ENCODE measurements around the gene ANKRD50. TPM values are rescaled to one million over a fixed set of nuclear protein-coding genes. Genes with fewer than 3 reads are reported as not detected.

The ANKRD50 gene
- total and polyA plus RNA-seq, 2 of the 4 experiments (the other 2 are of a cell fraction): 8.1 to 35.3 TPM

DNA sequence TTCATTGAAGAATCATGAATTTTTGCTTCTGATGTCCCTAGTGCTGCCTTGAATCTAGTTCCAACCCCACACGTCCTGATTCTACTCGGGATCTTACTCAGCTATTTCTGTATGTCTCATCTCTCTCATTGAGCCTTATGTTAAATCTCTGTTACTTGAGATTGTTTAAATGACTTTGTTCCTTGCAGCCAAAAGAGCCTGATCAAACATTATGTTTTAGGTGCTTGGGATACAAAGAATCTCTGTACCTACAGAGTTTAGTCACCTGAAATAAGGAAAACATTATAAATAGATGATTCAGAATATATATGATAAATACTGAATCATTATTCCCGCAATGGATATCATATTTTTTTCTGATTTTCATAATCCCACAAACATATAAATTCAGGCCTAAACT lies 13.7 kb upstream of the ANKRD50 start:
- in situ Hi-C loops (cut with MboI; ENCODE audit: low sequenced_read_pairs): no loop called here

More for the DNA sequence above, 13.7 kb upstream of the ANKRD50 start:
- H2BK20ac ChIP-seq (ENCODE audit: low read depth, low read length): 0 out of 2 replicates have a peak overlapping the region, but pooled peaks have one; percentile 29
- no CpG with 5 or more reads among the region's 3 CpGs for WGBS, 2 experiments (ENCODE audit: extremely low coverage in 2 of 2, insufficient read length in 1 of 2)
- no peak overlapping the region for H3K4ac ChIP-seq (ENCODE audit: low read depth, low read length)
- H3K56ac ChIP-seq (ENCODE audit: extremely low read depth, insufficient read depth, low read length): no peak overlapping the region
- H3K9ac ChIP-seq (ENCODE audit: low read depth, low read length): no peak overlapping the region
- no peak overlapping the region for H2AFZ ChIP-seq (replicated peaks; ENCODE audit: low read length, poor library complexity)
- no peak overlapping the region for H2BK15ac ChIP-seq (ENCODE audit: low read depth, low read length)
- H2BK120ac ChIP-seq (ENCODE audit: low read depth, low read length): no peak overlapping the region
- peak overlapping the region; percentile 70; the same call in 1 of the 2 replicates for H3K23ac ChIP-seq (ENCODE audit: low read depth, low read length)
- no peaks in the 10 kb centered on the region for H3K79me1 ChIP-seq (ENCODE audit: low read depth in 1 of 2, low read length in 2 of 2)
- H2AK9ac ChIP-seq (replicated peaks; ENCODE audit: low read depth, low read length, poor library complexity): no peak overlapping the region
- ATAC-seq (ENCODE audit: low read depth): no peak
- H3K9me1 ChIP-seq (ENCODE audit: insufficient read depth, low read length): no peaks in the 10 kb centered on the region
- no peak overlapping the region for H4K5ac ChIP-seq (ENCODE audit: low read depth, low read length)
- H4K20me1 ChIP-seq (ENCODE audit: insufficient read depth, low read length): no peaks in the 10 kb centered on the region
- peaks cover 3% of the 10 kb centered on the region for H3K4me1 ChIP-seq (ENCODE audit: control insufficient read depth, insufficient read depth, low read length)
- H3K4me3 ChIP-seq (ENCODE audit: insufficient read depth, low read depth, low read length): no peak overlapping the region
- no peaks in the 10 kb centered on the region for H3K36me3 ChIP-seq (ENCODE audit: control insufficient read depth, insufficient read depth, low read length)
- dilution Hi-C loops (cut with HindIII; ENCODE audit: low sequenced_read_pairs, unreplicated experiment): no loop called here
- H4K8ac ChIP-seq (ENCODE audit: low read depth in 2 of 2, low read length in 2 of 2): no peak overlapping the region
- no peak for TF ChIP-seq RCOR1 (IDR thresholded peaks at IDR 0.05; ENCODE audit: insufficient replicate concordance, low read length)
- no peak for TF ChIP-seq CEBPB (IDR thresholded peaks at IDR 0.05; ENCODE audit: low read depth, low read length)
- no peak for TF ChIP-seq RFX5 (IDR thresholded peaks at IDR 0.05; ENCODE audit: low read depth, low read length)
- no peak overlapping the region for H2AK5ac ChIP-seq (ENCODE audit: low read depth, low read length)
- no peak overlapping the region for H4K91ac ChIP-seq (ENCODE audit: insufficient read depth, low read depth, low read length)
- H3K4me2 ChIP-seq (ENCODE audit: low read depth, low read length): no peak overlapping the region
- H3K27me3 ChIP-seq (ENCODE audit: control insufficient read depth, insufficient read depth, low read length): no peaks in the 10 kb centered on the region
- ChIA-PET POLR2A (ENCODE audit: unreplicated experiment) (no interaction called here), CTCF (no interaction called here)
- no peak overlapping the region for H3K27ac ChIP-seq (ENCODE audit: insufficient read depth, low read length)
- BruUV-seq (replicated peaks): no TSS peak
- no peak overlapping the region for H3K14ac ChIP-seq (replicated peaks; ENCODE audit: low read depth, low read length)
- H3K18ac ChIP-seq (ENCODE audit: low read depth, low read length): no peak overlapping the region
- DNase-seq: no peak
- no peaks in the 10 kb centered on the region for H3K9me3 ChIP-seq (ENCODE audit: control insufficient read depth, insufficient read depth, low read length)
- intact Hi-C loops (cut with micrococcal nuclease): no loop called here
- H2BK5ac ChIP-seq (ENCODE audit: low read depth, low read length, poor library complexity, severe bottlenecking): no peak overlapping the region

Measured in IMR-90 (cell line).